Parathyroid adenoma (tissue), 2 donors: ENCODE results near the gene LIMCH1.
"Not testable (repeated sequence)": the region's sequence is repeated elsewhere in the genome, so short reads cannot be mapped to it uniquely, and the experiment has no call there.

ENCODE experiments used
- H2AFZ ChIP-seq: fragments of 300-600 bp; sonication (generic); one replicate; pipeline ENCODE4 v1.7.0; 2017; ENCODE audit warnings: antibody characterized with exemption, mild to moderate bottlenecking
- H3K27ac ChIP-seq: fragments of 300-600 bp; sonication (generic); one replicate; pipeline ENCODE4 v1.7.0; 2017
- H3K27me3 ChIP-seq: fragments of 300-600 bp; sonication (generic); one replicate; pipeline ENCODE4 v1.7.0; 2017; ENCODE audit warnings: low read length; ENCODE audit not compliant: control insufficient read depth, insufficient read depth
- H3K36me3 ChIP-seq: fragments of 300-600 bp; sonication (generic); one replicate; pipeline ENCODE4 v1.7.0; 2017; ENCODE audit warnings: low read length; ENCODE audit not compliant: control insufficient read depth, insufficient read depth
- H3K4me1 ChIP-seq: fragments of 300-600 bp; sonication (generic); one replicate; pipeline ENCODE4 v1.7.0; 2017; ENCODE audit warnings: control low read depth
- H3K4me2 ChIP-seq: fragments of 300-600 bp; sonication (generic); one replicate; pipeline ENCODE4 v1.7.0; 2017; ENCODE audit warnings: low read length
- H3K4me3 ChIP-seq: fragments of 300-600 bp; sonication (generic); one replicate; pipeline ENCODE4 v1.7.0; 2017; ENCODE audit warnings: low read depth, low read length
- H3K79me2 ChIP-seq: fragments of 300-600 bp; sonication (generic); one replicate; pipeline ENCODE4 v1.7.0; 2017; ENCODE audit warnings: control low read depth
- H3K9ac ChIP-seq: fragments of 300-600 bp; sonication (generic); one replicate; pipeline ENCODE4 v1.7.0; 2017; ENCODE audit warnings: mild to moderate bottlenecking
- H3K9me3 ChIP-seq: fragments of 300-600 bp; sonication (generic); one replicate; pipeline ENCODE4 v1.7.0; 2017; ENCODE audit warnings: low read length; ENCODE audit not compliant: control insufficient read depth
- TF ChIP-seq, protein P1 (sequence below): fragments of 300-600 bp; sonication (generic); IDR thresholded peaks from one replicate; pipeline ENCODE4 v1.7.0; 2017; ENCODE audit warnings: antibody characterized with exemption, mild to moderate bottlenecking
- donor health status: primary hyperparathyroidism.

Gene LIMCH1

DNA sequence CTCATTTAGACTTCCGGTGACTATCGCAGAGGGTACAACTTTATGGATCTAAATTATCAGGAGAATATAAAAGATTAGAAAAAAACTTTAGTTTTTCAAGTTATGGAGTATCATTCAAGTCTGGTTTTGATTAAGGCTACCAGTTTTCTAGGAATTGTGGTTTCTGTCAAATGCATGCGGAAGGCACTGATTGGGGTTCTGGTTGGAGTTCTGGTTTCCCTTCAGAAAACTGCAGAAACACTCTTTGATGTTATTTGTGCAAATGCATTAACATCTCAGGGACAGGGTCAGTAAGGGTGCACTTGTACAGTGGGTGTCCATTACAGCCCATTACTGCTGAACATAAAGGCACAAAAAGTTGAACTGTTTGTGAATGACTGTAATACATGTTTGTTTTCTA is 100.2 kb downstream of the LIMCH1 start:
- H3K9me3 ChIP-seq, result no peaks in the 10 kb centered on the region
- H3K4me2 ChIP-seq, result no peak overlapping the region
- no peak overlapping the region for H3K9ac ChIP-seq
- H3K79me2 ChIP-seq, result no peaks in the 10 kb centered on the region
- H3K27me3 ChIP-seq, result no peaks in the 10 kb centered on the region
- no peak overlapping the region for H3K4me3 ChIP-seq
- no peaks in the 10 kb centered on the region for H3K36me3 ChIP-seq
- no peak overlapping the region for H3K27ac ChIP-seq
- TF ChIP-seq, protein P1, sequence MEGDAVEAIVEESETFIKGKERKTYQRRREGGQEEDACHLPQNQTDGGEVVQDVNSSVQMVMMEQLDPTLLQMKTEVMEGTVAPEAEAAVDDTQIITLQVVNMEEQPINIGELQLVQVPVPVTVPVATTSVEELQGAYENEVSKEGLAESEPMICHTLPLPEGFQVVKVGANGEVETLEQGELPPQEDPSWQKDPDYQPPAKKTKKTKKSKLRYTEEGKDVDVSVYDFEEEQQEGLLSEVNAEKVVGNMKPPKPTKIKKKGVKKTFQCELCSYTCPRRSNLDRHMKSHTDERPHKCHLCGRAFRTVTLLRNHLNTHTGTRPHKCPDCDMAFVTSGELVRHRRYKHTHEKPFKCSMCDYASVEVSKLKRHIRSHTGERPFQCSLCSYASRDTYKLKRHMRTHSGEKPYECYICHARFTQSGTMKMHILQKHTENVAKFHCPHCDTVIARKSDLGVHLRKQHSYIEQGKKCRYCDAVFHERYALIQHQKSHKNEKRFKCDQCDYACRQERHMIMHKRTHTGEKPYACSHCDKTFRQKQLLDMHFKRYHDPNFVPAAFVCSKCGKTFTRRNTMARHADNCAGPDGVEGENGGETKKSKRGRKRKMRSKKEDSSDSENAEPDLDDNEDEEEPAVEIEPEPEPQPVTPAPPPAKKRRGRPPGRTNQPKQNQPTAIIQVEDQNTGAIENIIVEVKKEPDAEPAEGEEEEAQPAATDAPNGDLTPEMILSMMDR, result no peak
- H2AFZ ChIP-seq, result no peak overlapping the region
- H3K4me1 ChIP-seq, result no peaks in the 10 kb centered on the region

DNA sequence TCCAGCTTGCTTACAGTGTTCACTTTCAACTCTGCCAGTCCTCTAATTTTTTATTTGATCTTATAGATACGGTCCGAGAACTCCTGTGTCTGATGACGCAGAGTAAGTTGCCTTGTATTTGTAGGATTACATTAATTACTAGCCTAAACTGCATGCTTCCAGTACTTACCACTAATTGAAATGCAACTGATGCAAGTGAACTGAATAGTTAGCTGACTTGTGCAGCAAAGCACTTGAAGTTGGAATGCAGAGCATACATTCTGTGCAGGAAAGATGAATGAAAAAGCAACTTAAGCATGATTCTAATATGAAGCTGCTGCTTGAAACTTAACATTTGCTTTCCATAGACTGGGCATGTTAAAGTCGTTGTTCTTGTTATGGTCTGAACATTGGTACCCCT is 100.9 kb downstream of the LIMCH1 start:
- Histone ChIP-seq H3K9ac (no peak overlapping the region), H3K79me2 (no peaks in the 10 kb centered on the region), H3K4me1 (no peaks in the 10 kb centered on the region), H3K4me3 (no peak overlapping the region), H2AFZ (no peak overlapping the region), H3K4me2 (no peak overlapping the region), H3K27me3 (no peaks in the 10 kb centered on the region), H3K36me3 (no peaks in the 10 kb centered on the region), H3K27ac (no peak overlapping the region), H3K9me3 (no peaks in the 10 kb centered on the region)
- TF ChIP-seq, protein P1, result no peak

DNA sequence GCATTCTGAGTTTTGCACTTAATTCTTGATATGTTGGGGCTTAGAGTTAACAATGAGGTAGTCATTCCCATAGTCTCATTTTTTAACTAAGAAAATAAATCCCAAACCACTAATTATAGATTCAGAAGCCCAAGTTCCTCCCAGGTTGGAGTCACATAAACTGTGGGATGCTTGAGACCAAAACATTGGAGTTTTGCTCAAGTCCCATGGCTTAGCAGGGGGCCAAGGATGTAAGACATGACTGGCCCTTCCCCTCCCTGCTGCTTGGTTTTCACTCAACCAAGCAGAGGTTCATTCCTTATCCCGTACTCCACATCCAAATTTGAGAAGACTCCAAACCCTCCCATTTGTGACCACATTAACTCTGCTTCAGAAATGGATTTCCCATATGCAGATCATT is 101.3 kb downstream of the LIMCH1 start:
- Histone ChIP-seq H3K4me3 (no peak overlapping the region), H3K36me3 (no peaks in the 10 kb centered on the region), H2AFZ (no peak overlapping the region), H3K9me3 (no peaks in the 10 kb centered on the region), H3K4me2 (no peak overlapping the region), H3K27me3 (no peaks in the 10 kb centered on the region), H3K9ac (no peak overlapping the region), H3K27ac (no peak overlapping the region), H3K79me2 (no peaks in the 10 kb centered on the region), H3K4me1 (no peaks in the 10 kb centered on the region)
- TF ChIP-seq, protein P1, result no peak

DNA sequence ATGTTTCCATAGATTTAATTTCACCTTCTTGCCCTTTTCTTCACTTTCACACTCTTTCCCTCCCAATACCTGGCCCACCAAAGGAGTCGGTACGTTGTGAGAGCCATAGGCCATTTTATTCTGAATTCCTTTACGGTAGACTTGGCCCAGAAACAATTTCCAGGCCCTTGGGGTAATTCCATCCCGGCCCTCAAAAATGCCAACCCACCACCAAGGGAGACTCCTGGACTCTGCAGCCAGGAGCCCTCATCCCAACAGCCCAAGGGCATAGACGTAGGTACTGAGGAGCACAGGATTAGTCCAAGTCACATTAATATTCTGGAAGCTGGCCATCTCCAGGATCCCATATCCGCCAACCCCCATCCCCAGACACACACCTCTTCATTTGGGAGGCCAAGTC is 102.9 kb downstream of the LIMCH1 start:
- no peak overlapping the region for H3K4me3 ChIP-seq
- no peaks in the 10 kb centered on the region for H3K4me1 ChIP-seq
- no peak overlapping the region for H3K4me2 ChIP-seq
- H3K36me3 ChIP-seq, result no peaks in the 10 kb centered on the region
- TF ChIP-seq, protein P1, result no peak
- no peak overlapping the region for H3K9ac ChIP-seq
- no peaks in the 10 kb centered on the region for H3K79me2 ChIP-seq
- H3K27me3 ChIP-seq, result no peaks in the 10 kb centered on the region
- no peaks in the 10 kb centered on the region for H3K9me3 ChIP-seq
- no peak overlapping the region for H2AFZ ChIP-seq
- no peak overlapping the region for H3K27ac ChIP-seq

DNA sequence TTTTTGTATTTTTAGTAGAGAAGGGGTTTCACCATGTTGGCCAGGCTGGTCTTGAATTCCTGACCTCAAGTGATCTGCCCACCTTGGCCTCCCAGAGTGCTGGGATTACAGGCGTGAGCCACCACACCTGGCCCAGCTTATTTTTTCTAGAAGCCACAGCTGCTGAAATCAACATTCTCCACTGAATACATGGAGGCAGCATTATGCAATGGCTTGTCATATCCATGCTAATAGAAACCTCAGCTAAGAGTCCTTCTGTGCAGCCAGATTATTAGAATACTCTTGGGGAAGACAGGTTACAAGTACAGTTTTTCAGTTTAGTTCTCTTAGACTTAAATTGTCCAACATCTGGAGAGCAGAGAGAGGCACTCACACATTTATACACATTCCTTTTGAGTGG is 104.8 kb downstream of the LIMCH1 start:
- not testable (repeated sequence) for H3K27ac ChIP-seq, H3K9ac ChIP-seq, H3K4me3 ChIP-seq, H2AFZ ChIP-seq, H3K9me3 ChIP-seq, H3K27me3 ChIP-seq, H3K4me2 ChIP-seq, H3K4me1 ChIP-seq, H3K79me2 ChIP-seq, H3K36me3 ChIP-seq
